ENCODE measurements around the gene MIB2.

MIB2 gene

DNA sequence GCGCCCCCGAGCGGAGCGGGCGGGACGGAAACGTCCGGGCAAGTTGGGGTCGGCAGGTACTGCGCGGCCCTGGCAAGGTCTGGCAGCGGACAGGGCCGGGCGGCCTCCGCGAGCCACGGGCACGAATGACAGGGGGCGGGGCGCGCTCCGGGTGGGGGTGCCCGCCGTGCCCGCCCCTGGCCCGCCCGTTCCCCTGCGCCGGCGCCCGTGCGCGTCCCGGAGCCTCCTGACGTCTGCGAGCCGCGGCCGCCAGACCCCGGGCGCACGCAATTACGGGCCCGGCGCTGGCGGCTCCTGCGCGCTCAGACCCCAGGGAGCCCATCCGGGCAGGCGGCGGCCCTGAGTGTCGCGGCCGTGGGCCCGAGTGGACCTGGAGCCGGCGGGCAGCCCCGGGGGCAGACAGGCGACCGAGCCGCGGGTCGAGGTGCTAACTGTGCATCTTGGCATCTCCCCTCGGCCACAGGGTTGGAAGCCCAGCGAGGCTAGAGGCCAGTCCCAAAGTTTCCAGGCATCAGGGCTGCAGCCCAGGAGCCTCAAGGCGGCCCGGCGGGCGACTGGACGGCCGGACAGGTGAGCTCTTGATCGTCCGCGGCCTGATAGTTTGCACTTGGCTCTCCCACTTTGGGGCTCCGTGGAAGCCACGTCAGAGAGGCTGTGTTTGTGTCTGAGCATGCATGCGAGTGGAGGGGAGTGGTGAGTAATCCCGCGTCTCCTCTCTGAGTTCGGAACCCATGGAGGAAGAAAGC is 918 bp downstream of the MIB2 start:
- DNase-seq = no peak

DNA sequence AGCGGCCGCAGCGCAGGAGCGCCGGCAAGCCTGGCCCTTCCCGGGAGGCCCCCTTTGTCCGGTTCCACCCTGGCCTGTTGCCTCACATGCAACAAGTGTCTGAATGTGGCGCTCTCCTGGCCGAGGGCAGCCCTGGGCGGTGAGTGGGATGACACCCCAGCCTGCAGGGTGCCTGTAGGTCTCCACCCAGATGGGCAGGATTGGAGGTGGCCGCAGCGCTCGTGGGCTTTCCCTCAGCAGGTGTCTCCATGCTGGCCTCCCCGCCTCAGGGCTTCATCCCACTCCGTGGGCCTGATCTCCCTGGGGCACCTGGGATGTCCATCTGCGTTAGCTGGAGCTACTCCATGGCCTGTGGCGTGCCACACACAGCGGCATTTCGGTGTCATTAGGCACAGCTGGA is 1.5 kb downstream of the MIB2 start:
- no peak for DNase-seq

- DNase-seq = no peak
These were observed 2.2 kb downstream of the MIB2 start for GRCh38 chr1:1617516-1617915.

DNA sequence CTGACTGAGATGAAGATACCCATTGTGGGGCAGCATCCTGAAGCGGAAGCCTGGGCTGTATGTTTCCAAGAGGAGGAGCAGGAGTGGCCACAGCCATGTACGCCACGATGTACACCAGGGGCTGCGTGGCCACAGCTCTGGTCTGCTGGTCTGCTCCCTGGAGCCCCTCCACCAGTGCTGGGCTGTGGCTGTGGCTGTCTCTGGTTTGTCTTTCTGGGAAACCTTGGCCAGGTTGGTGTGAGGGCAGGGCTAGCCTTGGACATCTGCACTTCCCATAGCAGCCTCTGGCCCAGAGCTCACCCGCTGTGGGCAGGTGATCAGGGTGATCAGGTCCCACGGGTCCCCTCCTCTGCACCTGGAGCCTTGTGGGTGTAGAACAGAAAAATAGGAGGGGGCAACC is 2.6 kb downstream of the MIB2 start:
- DNase-seq = no peak

DNA sequence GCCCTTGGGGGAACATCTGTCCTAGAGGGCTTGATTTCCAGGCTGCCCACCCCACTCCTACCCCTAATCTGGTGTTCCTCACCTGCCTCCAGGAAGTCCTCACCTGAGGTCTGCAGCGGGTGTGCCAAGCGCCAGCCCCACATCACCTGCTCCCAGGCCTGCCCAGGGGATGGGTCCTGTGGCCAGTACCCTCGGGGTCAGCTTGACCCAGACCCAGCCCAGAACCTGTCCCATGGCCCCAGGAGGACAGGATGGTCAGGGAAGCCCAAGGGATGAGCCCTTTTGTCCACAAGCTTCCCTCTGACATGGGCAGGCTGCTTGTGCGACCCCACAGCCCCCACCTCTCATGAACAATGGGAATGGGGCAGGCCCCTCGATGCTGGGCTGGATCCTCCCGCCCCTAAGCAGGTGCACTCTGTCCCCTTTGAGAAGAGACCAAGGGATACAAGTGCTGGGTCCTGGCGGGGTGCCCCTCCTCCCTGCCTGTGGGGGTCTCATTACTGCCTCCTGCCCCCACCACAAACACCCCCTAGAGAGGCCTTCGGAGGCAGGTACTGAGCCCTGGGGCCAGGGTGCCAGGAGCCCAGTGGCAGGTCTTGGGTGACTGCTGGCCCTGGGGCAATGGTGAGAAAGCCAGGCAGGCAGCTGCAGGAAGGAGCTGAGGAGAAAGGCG is 3.2 kb downstream of the MIB2 start:
- no peak for DNase-seq

DNA sequence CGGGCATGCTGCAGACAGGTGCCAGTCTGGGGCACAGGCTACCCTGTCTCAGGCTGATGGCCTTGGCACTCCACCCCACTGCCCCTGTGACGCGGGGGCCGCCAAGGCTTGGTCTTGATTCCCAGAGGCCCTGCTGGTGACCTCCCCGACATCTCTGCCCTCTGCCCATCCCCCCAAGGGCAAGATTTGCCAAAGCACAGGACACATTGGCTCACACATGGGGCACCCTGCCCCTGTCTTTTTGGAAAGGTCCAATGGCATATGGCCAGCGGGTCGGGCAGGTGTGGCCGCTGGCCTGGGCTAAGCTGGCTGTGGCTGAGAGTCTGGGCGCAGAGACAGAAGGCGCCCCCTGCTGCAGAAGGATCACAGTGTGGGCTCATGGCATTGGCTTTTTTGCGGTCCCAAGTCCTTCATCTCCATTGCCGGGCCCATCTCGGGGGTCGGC is 4.6 kb downstream of the MIB2 start:
- no peak for DNase-seq

GRCh38 chr1:1620433-1621139 is 5.3 kb downstream of the MIB2 start:
- DNase-seq = no peak

DNA sequence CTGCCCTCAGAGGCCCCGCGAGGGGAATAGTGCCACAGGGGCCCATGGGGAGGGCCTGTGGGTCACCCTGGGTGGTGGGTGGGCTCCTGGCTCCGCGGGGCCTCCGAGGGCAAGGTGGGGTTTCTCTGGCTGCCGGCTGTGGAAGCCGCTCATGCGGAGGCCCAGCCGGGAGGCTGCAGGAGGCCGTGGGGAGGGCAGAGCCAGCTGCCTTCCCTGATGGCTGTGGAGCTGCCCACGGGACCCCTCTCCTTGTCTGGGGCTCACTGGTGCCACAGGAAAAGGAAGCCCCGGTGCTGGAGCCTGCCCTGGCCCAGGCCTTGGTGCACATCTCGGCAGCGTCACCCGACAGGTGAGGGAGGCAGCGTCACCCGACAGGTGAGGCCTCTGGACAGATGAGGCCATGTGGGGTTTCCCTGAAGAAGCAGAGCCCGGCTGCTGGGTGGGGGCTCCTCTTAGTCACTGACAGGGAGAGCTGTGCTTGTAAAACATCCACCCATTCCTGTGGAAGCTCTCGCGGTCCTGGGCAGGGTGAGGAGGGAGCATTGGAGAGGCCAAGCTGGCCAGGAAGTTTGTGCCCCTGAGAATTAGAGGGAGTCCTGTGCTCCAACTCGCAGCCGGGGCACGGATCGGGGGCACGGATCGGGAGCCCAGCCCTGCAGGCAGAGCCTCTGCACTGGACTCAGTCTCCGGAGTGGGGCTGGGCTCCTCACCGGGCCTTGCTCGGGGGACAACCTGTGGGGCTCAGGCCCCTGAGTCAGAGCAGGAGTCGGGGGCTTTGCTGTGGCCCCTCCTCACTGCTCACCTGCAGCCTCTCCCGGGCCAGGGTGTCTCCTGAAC is 6.1 kb downstream of the MIB2 start:
- DNase-seq = no peak

- DNase-seq = no peak
These were observed 6.9 kb downstream of the MIB2 start for GRCh38 chr1:1622010-1622787.

GRCh38 chr1:1622788-1623094 is 7.4 kb downstream of the MIB2 start:
- DNase-seq = no peak

- no peak for DNase-seq
These were observed 7.9 kb downstream of the MIB2 start for GRCh38 chr1:1623181-1623630.

DNA sequence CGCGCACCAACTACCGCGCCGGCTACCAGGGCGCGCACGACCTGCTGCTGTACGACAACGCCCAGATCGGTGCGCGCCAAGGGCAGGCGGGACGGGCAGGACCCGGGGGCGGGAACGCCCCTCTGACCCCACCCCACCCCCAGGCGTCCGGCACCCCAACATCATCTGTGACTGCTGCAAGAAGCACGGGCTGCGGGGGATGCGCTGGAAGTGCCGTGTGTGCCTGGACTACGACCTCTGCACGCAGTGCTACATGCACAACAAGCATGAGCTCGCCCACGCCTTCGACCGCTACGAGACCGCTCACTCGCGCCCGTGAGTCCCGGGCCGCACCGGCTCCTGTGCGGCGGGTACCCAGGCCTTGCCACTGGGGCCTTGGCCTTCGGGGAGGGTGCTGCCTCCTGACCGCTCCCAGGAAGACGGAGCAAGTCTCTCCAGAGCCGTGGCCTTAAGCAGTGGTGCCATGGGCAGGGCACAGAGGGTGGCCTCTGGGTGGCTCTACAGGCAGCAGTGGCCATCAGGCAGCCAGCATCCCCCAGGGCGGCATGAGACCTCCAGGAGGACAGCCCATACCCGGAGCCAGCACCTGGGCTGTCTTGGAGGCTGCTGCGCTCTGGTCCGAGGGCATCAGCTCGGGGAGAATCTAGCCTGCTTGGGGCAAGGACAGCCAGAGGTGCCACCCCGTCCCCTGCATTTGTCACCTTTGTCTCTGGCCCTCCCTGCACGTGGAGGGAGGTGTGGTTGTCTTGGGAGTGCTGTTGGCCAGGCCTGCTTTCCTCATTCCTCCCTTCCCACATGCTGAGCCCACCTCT is 8.5 kb downstream of the MIB2 start:
- DNase-seq = no peak

- DNase-seq = no peak
These were observed 9.4 kb downstream of the MIB2 start for GRCh38 chr1:1624443-1625403.

GRCh38 chr1:1625404-1625775 is 10.1 kb downstream of the MIB2 start:
- DNase-seq = no peak

- DNase-seq = no peak
These were observed 10.5 kb downstream of the MIB2 start for GRCh38 chr1:1625824-1626206.

DNA sequence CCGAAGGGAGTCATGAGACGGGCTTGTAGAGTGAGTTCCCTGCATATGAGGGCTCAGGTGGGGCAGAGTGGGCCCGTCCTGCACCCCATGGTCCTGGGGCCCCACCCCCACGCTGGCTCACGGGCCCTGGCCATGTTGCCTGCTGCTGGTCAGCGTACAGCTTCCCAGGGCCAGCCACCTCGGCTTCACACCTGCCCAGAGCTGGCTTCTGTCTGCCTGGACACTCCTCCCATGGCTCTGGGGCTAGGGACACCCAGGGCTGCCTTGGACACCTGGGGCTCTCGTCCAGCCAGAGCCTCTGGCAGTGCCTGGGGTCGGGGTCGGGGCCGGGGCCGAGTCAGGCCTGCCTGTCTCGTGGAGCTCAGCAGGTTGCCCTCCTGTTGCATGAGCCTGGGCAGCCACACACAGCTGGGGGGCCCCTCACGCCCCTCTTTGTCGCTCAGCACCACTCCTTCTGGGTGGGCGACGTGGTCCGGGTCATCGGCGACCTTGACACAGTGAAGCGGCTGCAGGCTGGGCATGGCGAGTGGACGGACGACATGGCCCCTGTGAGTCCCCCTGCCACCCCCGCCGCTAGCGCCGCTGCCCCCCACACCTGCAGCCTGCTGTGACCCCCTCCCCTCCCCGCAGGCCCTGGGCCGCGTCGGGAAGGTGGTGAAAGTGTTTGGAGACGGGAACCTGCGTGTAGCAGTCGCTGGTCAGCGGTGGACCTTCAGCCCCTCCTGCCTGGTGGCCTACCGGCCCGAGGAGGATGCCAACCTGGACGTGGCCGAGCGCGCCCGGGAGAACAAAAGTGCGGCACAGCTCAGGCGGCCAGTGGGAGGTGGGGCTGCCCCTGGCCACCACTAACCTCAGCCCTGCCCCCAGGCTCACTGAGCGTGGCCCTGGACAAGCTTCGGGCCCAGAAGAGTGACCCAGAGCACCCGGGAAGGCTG is 11.2 kb downstream of the MIB2 start:
- DNase-seq = no peak

DNA sequence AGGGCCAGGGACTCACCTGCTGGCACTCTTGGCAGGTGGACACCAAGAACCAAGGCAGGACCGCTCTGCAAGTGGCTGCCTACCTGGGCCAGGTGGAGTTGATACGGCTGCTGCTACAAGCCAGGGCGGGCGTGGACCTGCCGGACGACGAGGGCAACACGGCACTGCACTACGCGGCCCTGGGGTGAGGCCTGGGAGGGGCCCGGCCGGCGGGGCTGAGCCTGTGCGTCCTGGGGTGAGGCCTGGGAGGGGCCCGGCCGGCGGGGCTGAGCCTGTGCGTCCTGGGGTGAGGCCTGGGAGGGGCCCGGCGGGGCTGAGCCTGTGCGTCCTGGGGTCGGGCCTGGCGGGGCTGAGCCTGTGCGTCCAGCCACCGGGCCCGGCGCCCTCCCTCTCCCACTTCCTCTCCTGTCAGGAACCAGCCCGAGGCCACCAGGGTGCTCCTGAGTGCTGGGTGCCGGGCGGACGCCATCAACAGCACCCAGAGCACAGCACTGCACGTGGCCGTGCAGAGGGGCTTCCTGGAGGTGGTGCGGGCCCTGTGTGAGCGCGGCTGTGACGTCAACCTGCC is 12.0 kb downstream of the MIB2 start:
- no peak for DNase-seq

- DNase-seq = no peak
These were observed 12.8 kb downstream of the MIB2 start for GRCh38 chr1:1627829-1628753.

All from NCI-H524 treated with DMSO at 0.1 percent for 48 hours (cell line).